Thoracic aorta (tissue), 2 donors: ENCODE results near the gene GZMB. TPM values are rescaled to one million over a fixed set of nuclear protein-coding genes. Genes with fewer than 3 reads are reported as not detected.
"Not testable (repeated sequence)": the region's sequence is repeated elsewhere in the genome, so short reads cannot be mapped to it uniquely, and the experiment has no call there.

Experiments
- ATAC-seq: fragments of 150-250 bp; one replicate; pipeline ENCODE4 v1.8.0; 2017; ENCODE audit warnings: low read depth; ENCODE audit not compliant: insufficient number of reproducible peaks, low FRiP score
- DNase-seq: peaks from one replicate; pipeline ENCODE4 v3.0.0-alpha.2; 2020; ENCODE audit warnings: low spot score
- H3K27ac ChIP-seq, 2 donors: fragments of 200-600 bp; sonication (generic); 1 replicate in 1 of 2; 2 replicates in 1 of 2; pipeline ENCODE4 v1.5.1; 2016; ENCODE audit warnings: mild to moderate bottlenecking in 2 of 2, moderate library complexity in 2 of 2
- H3K27me3 ChIP-seq: fragments of 200-600 bp; sonication (generic); replicated peaks from 2 replicates; pipeline ENCODE4 v1.6.0; 2016; ENCODE audit warnings: mild to moderate bottlenecking; ENCODE audit not compliant: insufficient read depth
- H3K36me3 ChIP-seq: fragments of 200-600 bp; sonication (generic); one replicate; pipeline ENCODE4 v1.5.1; 2016
- H3K4me1 ChIP-seq, 2 donors: fragments of 200-600 bp; sonication (generic); 1 replicate in 1 of 2; 2 replicates in 1 of 2; pipeline versions ENCODE4 v1.5.1 to v1.6.0; 2016; ENCODE audit warnings: low read depth in 2 of 2, mild to moderate bottlenecking in 1 of 2; ENCODE audit not compliant: control insufficient read depth in 1 of 2
- H3K4me3 ChIP-seq: fragments of 200-600 bp; sonication (generic); 2 replicates; pipeline ENCODE4 v1.5.1; 2016; ENCODE audit warnings: mild to moderate bottlenecking
- H3K9me3 ChIP-seq: fragments of 200-600 bp; sonication (generic); 2 replicates; pipeline ENCODE4 v1.5.1; 2016
- total RNA-seq, 2 donors: library from RNA; depleted of rRNA; stranded (reverse); fragments of >200 nt; gene quantifications; one replicate each; pipeline versions ENCODE4 v1.1.0 to v1.2.3, GENCODE V29; 2016
- TF ChIP-seq, protein P1 (sequence below): fragments of 200-600 bp; sonication (generic); IDR thresholded peaks from one replicate; pipeline ENCODE4 v1.5.1; 2019; ENCODE audit warnings: antibody characterized with exemption

GZMB gene
- total RNA-seq, 2 donors from 2014 or later = 0.78 TPM; not detected in 1

DNA sequence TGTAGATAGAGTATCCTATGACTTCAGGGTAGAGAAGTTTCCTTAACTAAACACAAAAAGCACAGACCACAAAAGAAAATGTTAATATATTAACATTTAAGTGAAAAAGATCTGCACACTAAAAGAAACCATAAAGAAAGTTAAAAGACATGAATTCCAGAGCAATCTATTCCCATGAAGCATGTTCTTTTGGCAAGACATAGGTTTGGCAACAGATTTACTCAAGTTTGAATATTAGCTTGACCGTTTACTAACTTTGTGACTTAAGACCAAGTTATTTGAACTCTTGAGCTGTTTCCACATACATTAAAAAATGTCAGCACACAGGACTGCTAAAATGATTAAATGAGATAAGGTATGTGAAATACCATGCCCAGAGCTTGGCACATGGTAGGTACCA, 35.7 kb upstream of the GZMB start:
- DNase-seq (no peak), ATAC-seq (no peak)
- H3K36me3 ChIP-seq = no peaks in the 10 kb centered on the region
- peaks cover 0 to 4% of the 10 kb centered on the region in 2 donors for H3K4me1 ChIP-seq
- H3K27me3 ChIP-seq = no peaks in the 10 kb centered on the region
- no peaks in the 10 kb centered on the region for H3K9me3 ChIP-seq
- TF ChIP-seq, protein P1, sequence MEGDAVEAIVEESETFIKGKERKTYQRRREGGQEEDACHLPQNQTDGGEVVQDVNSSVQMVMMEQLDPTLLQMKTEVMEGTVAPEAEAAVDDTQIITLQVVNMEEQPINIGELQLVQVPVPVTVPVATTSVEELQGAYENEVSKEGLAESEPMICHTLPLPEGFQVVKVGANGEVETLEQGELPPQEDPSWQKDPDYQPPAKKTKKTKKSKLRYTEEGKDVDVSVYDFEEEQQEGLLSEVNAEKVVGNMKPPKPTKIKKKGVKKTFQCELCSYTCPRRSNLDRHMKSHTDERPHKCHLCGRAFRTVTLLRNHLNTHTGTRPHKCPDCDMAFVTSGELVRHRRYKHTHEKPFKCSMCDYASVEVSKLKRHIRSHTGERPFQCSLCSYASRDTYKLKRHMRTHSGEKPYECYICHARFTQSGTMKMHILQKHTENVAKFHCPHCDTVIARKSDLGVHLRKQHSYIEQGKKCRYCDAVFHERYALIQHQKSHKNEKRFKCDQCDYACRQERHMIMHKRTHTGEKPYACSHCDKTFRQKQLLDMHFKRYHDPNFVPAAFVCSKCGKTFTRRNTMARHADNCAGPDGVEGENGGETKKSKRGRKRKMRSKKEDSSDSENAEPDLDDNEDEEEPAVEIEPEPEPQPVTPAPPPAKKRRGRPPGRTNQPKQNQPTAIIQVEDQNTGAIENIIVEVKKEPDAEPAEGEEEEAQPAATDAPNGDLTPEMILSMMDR = no peak
- H3K27ac ChIP-seq = no peak overlapping the region
- H3K4me3 ChIP-seq = no peak overlapping the region

DNA sequence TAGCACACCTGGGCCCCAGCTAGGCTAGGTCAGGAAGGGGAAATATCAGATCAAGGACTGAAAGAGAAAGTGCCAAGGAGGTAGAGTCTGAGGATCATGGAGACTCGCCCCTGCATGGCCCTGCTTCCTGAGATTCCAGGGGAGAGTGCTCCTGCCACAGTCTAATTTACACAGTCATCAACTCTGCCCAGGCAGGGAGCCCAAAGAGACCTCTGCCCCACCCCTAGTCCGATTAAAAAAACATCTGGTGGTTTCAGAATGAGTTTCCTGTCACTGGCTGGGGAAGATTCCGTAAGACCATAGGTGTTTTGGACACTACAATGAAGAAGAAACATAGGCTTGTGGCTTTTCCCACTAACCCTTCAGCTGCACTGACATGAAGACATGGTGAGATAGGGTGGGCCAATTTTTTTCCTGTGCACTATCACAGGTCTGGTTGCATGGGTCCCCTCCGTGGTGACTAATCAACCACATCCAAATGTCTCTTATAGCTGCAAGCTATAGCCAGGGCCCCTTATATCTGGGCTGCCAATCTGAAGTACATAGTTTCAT, 31.5 kb upstream of the GZMB start:
- no peaks in the 10 kb centered on the region for H3K27me3 ChIP-seq
- no peak overlapping the region for H3K4me3 ChIP-seq
- TF ChIP-seq, protein P1 = no peak
- ATAC-seq (no peak), DNase-seq (no peak)
- H3K27ac ChIP-seq = no peak overlapping the region
- H3K4me1 ChIP-seq = no peaks in the 10 kb centered on the region
- no peaks in the 10 kb centered on the region for H3K9me3 ChIP-seq
- no peaks in the 10 kb centered on the region for H3K36me3 ChIP-seq

DNA sequence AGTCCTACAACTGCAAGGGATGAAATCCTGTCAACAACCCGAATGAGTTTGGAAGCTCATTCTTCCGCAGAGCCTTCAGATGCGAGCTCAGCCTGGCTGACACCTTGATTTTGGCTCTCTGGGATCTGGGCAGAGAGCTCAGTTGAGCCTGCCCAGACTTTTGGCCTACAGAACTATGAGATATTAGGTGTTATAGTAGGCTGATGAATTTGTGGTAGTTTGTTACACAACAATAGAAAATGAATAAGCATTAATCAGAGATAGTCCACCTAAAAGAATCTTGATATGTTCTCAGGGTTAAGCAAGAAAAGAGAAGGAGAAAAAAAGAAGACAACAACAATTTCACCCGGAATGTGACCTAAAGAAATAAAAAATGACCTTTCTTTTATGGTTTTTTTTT, 30.4 kb upstream of the GZMB start:
- Histone ChIP-seq H3K9me3 (no peaks in the 10 kb centered on the region), H3K4me3 (no peak overlapping the region), H3K36me3 (no peaks in the 10 kb centered on the region), H3K27ac (no peak overlapping the region), H3K4me1 (no peaks in the 10 kb centered on the region), H3K27me3 (no peaks in the 10 kb centered on the region)
- no peak for ATAC-seq
- no peak for DNase-seq
- TF ChIP-seq, protein P1 = no peak

DNA sequence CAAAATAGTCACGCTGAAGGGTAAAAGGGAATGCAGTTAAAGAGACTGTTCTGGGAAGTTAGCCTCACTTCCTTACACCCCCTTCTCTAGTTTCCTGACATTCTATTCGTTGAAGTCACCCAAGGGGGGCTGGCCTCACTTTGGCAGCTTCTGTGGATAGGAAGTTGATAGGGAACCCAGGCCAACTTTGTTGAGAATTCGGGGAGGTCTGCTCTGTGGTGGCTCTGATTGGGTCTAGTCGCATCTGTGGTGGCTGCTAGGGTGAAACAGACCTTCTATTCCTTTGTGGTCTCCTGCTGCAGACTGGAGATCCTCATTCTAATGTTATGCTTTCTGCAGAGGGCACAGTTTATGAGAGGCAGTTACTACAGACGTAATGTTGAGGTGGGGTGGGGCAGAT, 28.8 kb upstream of the GZMB start:
- ATAC-seq (no peak), DNase-seq (no peak)
- no peak overlapping the region for H3K4me3 ChIP-seq
- TF ChIP-seq, protein P1 = no peak
- no peak overlapping the region for H3K27ac ChIP-seq
- H3K27me3 ChIP-seq = no peaks in the 10 kb centered on the region
- no peaks in the 10 kb centered on the region for H3K9me3 ChIP-seq
- no peaks in the 10 kb centered on the region for H3K4me1 ChIP-seq
- no peaks in the 10 kb centered on the region for H3K36me3 ChIP-seq

DNA sequence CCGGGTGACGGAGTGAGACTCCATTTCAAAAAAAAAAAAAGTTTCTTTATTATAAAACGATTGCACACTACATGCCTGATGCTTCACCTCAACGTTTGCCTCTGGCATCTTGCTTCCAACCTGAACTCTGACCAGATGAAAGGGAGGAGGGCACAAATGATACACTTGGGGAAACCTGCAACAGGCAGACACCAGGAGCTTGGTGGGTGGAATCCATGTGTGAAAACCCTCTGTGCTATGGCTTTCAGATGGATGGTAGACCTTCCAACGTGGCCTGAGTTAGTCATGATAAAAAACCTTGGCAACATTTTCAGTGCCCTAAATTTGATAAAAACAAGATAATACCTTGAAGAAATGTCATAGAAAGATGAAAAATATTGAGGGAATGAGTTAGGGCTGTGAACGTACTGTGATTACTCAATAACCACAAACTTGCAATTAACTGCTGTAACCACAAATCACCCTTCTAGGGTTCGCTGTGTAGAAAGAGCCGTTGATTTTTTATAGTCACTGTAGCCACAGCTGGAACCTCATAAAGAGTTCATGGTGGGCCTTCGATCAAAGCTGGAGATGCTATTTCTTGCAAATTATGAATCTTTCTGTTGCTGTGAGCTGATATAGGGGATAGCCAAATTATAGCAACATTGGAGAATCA, 26.1 kb upstream of the GZMB start:
- no peaks in the 10 kb centered on the region for H3K36me3 ChIP-seq
- no peaks in the 10 kb centered on the region for H3K27me3 ChIP-seq
- no peak for DNase-seq
- H3K4me1 ChIP-seq = no peaks in the 10 kb centered on the region
- TF ChIP-seq, protein P1 = no peak
- no peak for ATAC-seq
- H3K9me3 ChIP-seq = no peaks in the 10 kb centered on the region
- H3K27ac ChIP-seq = no peak overlapping the region
- H3K4me3 ChIP-seq = no peak overlapping the region

DNA sequence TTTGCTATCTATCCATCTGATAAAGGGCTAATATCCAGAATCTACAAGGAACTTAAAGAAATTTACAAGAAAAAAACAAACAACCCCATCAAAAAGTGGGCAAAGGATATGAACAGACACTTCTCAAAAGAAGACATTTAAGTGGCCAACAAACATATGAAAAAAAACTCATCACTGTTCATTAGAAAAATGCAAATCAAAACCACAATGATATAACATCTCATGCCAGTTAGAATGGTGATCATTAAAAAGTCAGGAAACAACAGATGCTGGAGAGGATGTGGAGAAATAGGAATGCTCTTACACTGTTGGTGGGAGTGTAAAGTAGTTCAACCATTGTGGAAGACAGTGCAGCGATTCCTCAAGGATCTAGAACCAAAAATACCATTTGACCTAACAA, 14.4 kb upstream of the GZMB start:
- H3K27ac ChIP-seq, H3K9me3 ChIP-seq, H3K4me1 ChIP-seq, H3K4me3 ChIP-seq, H3K36me3 ChIP-seq, H3K27me3 ChIP-seq, DNase-seq, ATAC-seq: not testable (repeated sequence)
